LNCaP clone FGC (cell line): ENCODE measurements around the gene MYOG.

ENCODE experiments used
- DNase-seq: peaks from one replicate; pipeline ENCODE4 v3.0.0-alpha.2; 2011; ENCODE audit warnings: low read depth
- H3K4me3 ChIP-seq: 2 replicates; pipeline ENCODE4 v1.5.1; 2011; ENCODE audit warnings: mild to moderate bottlenecking, low read depth, low read length, control low read depth
- TF ChIP-seq, protein P1 (sequence below): IDR thresholded peaks from 2 replicates; pipeline ENCODE4 v1.5.1; 2012; ENCODE audit warnings: mild to moderate bottlenecking; ENCODE audit not compliant: control insufficient read depth, insufficient read depth; ENCODE audit errors: extremely low read depth

Gene MYOG

DNA sequence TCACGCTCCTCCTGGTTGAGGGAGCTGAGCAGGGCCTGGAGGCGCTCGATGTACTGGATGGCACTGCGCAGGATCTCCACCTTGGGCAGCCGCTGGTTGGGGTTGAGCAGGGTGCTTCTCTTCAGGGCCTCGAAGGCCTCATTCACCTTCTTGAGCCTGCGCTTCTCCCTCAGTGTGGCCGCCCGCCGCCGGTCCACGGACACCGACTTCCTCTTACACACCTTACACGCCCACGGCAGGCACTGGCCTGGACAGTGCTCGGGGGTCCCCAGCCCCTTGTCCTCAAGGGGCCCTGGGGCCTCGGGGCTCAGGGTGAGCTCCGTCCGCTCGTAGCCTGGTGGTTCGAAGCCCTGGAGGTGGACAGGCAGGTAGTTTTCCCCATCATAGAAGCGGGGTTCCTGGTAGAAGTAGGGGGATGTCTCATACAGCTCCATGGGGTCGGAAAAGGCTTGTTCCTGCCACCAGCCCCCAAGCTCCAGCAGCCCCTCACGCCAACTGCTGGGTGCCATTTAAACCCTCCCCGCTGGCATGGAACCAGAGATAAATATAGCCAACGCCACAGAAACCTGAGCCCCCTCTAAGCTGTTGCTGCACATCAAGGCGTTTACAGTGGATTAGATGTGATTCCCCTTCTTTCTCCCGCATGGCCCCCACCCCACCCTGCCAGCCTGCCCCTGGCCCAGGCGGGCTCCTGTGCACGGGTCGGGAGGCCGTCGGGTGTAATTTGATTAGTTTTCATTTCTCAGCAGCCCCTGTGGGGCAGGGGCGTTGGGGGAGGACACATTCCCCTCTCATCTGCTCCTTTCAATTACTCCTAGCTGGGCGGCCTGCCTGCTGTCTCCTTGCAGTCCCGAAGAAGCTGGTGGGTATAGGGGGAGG lies at the start of gene MYOG:
Gene MYOG (minus strand): TSS at position 485 of the 879 bp plus-strand sequence. CDS start 51 bp downstream, at position 434.
- DNase-seq: no peak
- TF ChIP-seq, protein P1, sequence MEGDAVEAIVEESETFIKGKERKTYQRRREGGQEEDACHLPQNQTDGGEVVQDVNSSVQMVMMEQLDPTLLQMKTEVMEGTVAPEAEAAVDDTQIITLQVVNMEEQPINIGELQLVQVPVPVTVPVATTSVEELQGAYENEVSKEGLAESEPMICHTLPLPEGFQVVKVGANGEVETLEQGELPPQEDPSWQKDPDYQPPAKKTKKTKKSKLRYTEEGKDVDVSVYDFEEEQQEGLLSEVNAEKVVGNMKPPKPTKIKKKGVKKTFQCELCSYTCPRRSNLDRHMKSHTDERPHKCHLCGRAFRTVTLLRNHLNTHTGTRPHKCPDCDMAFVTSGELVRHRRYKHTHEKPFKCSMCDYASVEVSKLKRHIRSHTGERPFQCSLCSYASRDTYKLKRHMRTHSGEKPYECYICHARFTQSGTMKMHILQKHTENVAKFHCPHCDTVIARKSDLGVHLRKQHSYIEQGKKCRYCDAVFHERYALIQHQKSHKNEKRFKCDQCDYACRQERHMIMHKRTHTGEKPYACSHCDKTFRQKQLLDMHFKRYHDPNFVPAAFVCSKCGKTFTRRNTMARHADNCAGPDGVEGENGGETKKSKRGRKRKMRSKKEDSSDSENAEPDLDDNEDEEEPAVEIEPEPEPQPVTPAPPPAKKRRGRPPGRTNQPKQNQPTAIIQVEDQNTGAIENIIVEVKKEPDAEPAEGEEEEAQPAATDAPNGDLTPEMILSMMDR: no peak
- H3K4me3 ChIP-seq: no peak within 1 kb of the TSS

DNA sequence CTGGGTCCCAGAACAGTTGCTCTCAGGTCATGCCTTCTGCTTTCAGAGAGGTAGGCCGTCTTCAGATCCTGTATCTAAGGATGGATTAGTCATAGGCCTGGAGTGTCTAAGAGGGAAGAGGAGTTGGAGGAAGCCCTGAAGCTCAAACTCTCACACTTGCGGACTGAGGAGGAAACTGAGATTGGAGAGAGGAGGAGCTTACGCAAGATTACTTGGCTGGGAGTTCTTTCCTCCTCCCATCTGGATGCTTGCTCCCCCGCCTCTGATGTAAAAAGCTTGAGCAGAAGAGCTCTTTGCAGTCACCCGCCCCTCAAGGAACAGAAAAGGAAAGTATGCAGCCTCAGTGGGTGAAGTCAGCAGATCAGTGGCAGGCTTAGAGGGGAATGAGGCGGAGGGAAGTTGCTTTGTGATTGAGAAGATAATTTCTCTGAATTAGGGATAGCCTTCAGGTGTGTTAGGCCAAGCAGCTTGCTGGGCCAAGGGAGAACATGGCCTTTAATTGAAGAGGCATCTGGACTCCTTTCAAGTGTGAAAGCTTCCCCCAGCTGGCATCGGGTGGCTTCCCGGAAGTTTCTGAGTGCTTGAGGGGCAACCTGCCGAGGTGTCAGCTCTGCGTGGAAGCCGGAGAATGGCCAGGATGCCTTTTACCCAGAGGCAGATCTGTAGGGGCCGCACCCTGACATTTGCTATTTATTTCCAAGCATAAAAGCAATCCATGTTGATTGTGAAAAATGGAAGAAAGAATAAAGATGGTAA lies 48.3 kb upstream of the MYOG start:
- no peak overlapping the region for H3K4me3 ChIP-seq
- no peak for DNase-seq
- TF ChIP-seq, protein P1: no peak

DNA sequence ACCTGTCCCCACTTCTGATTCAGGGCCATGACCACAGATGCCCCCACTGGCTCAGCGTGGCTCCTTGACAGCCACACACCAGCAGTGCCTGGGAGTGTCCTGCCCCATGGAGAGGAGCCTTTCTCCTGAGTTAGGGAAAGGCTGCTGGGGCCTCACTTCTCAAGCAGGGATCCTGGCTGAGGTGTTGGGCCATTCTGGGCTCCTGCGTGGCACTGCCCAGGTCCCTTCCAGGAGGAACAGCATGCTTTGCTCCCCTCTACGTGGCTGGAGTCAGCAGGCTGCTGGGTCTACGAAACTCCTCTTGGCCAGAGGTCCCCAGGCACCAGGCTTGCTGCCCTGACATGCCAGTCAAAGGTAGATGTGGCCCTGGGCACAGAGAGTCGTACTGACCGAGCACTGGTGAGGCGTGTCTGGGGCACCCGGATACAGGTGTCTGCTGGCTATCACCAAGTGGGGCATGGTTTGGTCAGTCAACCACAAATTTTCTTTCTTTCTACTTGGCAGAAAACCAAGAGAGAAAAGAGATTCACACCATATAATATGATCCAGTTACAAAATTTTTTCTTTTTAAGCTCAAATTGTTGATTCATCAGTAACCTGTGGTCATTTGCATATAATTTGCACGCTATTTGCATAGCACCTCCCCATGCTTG lies 45.9 kb upstream of the MYOG start:
- DNase-seq: no peak
- no peak overlapping the region for H3K4me3 ChIP-seq
- TF ChIP-seq, protein P1: no peak

DNA sequence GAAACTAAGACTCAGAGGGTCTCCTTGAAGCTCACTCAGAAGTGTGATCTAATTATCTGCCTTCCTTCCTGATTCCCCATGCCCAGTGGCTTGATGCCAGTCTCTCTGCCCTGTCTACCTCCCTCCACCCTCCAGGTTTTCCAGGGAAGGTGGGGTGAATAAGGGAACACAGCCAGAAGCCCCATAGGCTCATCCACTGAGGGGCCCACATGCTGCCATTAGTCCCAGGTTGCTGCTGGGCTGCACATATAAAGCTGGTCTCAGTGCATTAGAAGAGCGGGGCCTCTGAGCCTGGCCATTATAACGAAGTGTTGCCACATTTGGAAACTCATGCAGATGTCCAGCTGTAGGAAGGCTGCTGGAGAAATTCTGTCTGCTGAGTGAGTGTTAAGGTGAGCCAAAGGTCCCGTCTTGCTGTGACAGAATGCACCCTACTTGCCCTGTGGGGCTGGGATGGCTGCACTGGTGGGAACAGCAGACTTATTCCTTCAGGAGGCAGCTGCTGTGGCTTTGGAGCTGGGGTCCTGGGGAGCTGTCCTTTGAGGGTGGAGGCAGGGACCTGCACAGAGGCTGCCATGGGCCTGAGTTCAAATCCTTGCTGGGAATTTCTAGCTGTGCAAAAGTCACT lies 44.7 kb upstream of the MYOG start:
- H3K4me3 ChIP-seq: no peak overlapping the region
- TF ChIP-seq, protein P1: no peak
- DNase-seq: no peak

DNA sequence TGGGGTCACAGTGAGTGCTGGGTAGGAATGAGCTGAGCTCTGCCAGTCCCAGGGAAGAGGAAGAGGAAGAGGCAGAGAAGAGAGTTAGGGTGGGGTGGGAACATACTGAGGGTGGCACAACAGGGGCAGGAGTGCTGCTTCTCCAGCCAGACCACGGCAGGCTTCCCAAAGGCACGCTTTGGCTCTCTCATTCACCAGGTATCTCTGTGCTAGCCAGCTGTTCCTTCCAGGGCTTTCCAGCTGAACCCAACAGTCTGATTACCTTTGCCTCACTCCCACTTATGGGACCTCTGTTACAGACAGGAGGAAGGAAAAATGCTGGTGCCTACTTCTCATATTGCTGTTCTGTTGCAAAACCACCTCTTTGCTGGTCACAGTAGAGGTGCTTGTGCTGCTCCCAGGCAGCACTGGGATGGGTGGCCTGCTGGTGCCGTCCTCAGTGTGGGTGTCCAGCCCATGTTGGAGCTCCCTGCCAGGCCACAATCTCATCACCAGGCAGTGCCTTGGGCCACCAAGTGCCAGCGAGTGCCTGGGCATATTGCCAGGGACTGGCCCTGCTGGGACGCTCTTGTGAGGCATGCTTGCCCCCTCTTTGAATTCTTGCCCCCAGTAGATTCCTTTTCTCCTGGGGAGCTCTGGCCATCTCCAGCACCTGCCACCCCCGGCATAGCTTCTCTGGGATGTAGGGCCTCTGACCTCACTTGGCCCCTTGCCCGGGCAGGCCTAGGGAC lies 43.9 kb upstream of the MYOG start:
- H3K4me3 ChIP-seq: no peak overlapping the region
- TF ChIP-seq, protein P1: no peak
- peak; percentile 15 for DNase-seq
